Urinary bladder (tissue), 4 donors: ENCODE measurements around the gene DGUOK. TPM values are rescaled to one million over a fixed set of nuclear protein-coding genes. Genes with fewer than 3 reads are reported as not detected.

Experiments used
- DNase-seq: peaks from one replicate; pipeline ENCODE4 v3.0.0-alpha.2; 2015; ENCODE audit errors: extremely low spot score
- H3K27ac ChIP-seq: one replicate; pipeline ENCODE4 v1.5.1; 2013; ENCODE audit warnings: low read depth, mild to moderate bottlenecking, moderate library complexity
- H3K36me3 ChIP-seq: one replicate; pipeline ENCODE4 v1.6.1; 2013; ENCODE audit warnings: mild to moderate bottlenecking, moderate library complexity; ENCODE audit not compliant: insufficient read depth
- H3K4me1 ChIP-seq: one replicate; pipeline ENCODE4 v1.6.1; 2013; ENCODE audit warnings: mild to moderate bottlenecking, moderate library complexity; ENCODE audit not compliant: insufficient read depth
- H3K4me3 ChIP-seq: one replicate; pipeline ENCODE4 v1.5.1; 2013; ENCODE audit warnings: low read depth, low read length
- WGBS: extraction: QIAGEN DNeasy Blood & Tissue Kit; methylation state at CpG from one replicate; pipeline ENCODE4 v1.1.7; 2013; 5-methylcytosine and 5-hydroxymethylcytosine counted together
- polyA plus RNA-seq: library from polyadenylated mRNA; stranded (reverse); fragments of 200-250 nt; gene quantifications from one replicate; pipeline ENCODE4 v1.2.3, GENCODE V29; 2013
- total RNA-seq: library from RNA; depleted of rRNA; stranded (reverse); fragments of >200 nt; gene quantifications from one replicate; pipeline ENCODE4 v1.2.3, GENCODE V29; 2014
- donor health status: healthy with polysubstance abuse.
- donor health status: healthy.

The DGUOK gene
- total and polyA plus RNA-seq, 2 donors: 34.2 to 82.5 TPM

DNA sequence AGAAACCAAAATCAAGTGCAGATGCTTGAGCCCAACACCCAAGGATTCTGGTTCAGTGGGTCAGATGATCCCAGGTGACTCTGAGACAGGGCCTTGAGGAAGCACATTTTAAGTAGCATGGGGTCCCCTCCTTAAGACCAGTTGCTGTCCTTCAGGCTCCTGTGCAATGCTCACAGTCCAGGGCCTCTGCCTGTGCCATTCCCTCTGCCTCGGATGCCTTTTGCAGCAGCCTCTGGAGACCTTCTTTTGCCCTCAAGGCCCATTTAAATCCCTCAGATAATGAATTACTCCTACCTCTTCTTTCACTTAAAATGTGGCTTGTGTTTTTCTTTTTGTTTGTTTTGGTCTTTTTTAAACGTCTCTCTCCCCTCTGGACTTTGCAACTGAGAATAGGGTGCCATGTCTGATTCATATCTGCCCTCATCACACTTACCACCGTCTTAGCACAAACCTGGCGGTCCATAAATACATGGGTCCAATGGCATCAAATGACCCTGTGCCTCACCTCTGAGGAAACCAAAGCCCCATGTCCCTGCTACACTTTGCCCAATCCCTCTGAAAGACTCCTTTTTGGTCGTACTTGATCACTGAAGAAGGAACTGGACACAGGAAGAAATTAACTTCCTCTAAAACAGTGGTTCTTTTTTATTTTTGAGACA, 19.7 kb upstream of the DGUOK start:
- Histone ChIP-seq H3K4me1 (no peaks in the 10 kb centered on the region), H3K27ac (no peak overlapping the region), H3K4me3 (no peak overlapping the region), H3K36me3 (no peaks in the 10 kb centered on the region)
- DNase-seq: no peak
- WGBS: 49% methylated on average over 5 of the region's 5 CpGs

DNA sequence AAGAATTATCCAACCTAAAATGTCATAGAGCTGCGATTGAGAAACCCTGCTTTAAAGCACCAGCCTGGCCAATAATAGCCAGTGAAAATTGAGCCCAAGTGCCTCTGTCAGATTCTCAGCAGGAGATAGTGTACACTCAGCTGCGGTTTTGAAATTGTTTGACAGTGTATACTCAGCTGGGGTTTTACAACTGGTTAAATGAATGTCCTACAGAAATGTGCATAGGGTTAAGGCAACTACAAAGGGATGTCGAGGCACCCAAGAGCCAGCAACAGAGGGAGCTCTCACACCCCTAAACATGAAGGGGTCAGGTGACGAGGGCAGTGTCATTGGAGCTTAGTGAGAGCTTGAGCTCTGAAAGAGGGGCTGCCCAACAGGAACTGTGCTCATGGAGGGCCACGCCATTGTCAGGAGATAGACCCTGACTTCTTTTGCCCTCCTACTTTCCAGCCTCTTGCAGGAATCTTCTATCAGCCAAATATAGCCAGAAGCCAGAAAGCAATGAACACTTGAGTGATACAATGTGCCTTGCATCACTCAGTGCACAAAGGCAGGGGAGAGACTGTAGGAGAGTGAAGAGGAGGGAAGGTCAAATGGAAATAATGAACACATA, 18.7 kb upstream of the DGUOK start:
- no peak overlapping the region for H3K4me3 ChIP-seq
- H3K36me3 ChIP-seq: no peaks in the 10 kb centered on the region
- no peak overlapping the region for H3K27ac ChIP-seq
- DNase-seq: no peak
- H3K4me1 ChIP-seq: no peaks in the 10 kb centered on the region
- 45% methylated on average over 5 of the region's 5 CpGs for whole genome bisulfite sequencing

DNA sequence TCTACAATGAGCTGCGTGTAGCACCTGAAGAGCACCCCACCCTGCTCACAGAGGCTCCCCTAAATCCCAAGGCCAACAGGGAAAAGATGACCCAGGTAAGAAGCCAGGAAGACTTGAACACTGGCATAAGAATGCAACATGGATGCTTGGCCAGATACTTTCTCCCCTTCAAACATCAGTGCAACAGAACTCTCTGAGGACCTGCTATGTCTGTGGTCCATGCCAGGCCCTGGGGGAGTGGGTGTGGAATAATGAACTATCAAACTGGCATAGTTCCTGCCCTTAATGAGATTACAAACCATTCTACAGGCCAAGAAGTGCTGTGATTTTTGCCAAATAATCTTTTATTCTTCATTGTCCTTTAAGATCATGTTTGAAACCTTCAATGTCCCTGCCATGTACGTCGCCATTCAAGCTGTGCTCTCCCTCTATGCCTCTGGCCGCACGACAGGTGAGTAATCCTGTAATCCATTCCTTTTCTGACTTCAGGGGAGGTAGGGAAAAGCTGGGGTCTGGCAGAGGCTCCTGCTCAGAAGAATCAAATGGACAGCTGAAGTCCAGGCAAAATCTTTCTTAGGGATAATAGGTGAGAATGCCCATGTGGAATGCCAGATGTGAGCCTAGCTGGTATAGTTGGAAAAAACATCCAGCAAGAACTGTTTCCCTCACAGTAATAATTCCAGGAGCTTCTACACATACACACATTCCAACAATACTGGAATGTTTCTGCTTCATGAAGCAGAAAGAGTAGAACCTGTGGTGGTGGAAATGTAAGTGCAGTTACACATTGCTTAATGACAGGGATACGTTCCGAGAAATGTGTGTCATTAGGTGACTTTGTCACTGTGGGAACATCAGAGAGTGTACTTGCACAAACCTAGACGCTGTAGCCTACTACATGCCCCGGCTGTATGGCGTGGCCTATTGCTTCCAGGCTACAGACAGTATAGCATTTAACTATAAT, 17.7 kb upstream of the DGUOK start:
- DNase-seq: no peak
- Histone ChIP-seq H3K36me3 (no peaks in the 10 kb centered on the region), H3K27ac (no peak overlapping the region), H3K4me3 (no peak overlapping the region), H3K4me1 (no peaks in the 10 kb centered on the region)
- 66% methylated on average over 10 of the region's 10 CpGs for WGBS

DNA sequence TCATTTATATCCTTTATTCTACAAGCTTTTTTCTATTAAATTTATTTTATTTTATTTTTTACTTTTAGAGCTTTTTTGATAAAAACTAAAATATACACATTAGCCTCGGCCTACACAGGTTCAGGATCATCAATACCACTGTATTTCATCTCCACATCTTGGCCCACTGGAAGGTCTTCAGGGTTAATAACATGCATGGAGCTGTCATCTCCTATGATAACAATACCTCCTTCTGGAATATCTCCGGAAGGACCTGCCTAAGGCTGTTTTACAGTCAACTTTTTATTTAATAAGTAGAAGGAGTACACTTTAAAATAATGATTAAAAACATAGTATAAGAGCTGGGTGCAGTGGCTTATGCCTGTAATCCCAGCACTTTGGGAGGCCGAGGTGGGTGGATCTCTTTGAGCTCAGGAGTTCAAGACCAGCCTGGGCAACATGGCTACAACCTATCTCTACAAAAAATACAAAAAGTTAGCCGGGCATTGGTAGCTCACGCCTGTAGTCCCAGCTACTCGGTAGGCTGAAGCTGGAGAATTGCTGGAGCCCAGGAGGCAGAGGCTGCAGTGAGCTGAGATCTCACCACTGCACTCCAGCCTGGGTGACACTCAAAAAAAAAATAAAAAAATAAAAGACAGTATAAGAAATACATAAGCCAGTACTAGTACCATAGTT, 15.7 kb upstream of the DGUOK start:
- Histone ChIP-seq H3K4me1 (no peaks in the 10 kb centered on the region), H3K4me3 (no peak overlapping the region), H3K36me3 (no peaks in the 10 kb centered on the region), H3K27ac (no peak overlapping the region)
- 59% methylated on average over 6 of the region's 6 CpGs for WGBS
- no peak for DNase-seq

DNA sequence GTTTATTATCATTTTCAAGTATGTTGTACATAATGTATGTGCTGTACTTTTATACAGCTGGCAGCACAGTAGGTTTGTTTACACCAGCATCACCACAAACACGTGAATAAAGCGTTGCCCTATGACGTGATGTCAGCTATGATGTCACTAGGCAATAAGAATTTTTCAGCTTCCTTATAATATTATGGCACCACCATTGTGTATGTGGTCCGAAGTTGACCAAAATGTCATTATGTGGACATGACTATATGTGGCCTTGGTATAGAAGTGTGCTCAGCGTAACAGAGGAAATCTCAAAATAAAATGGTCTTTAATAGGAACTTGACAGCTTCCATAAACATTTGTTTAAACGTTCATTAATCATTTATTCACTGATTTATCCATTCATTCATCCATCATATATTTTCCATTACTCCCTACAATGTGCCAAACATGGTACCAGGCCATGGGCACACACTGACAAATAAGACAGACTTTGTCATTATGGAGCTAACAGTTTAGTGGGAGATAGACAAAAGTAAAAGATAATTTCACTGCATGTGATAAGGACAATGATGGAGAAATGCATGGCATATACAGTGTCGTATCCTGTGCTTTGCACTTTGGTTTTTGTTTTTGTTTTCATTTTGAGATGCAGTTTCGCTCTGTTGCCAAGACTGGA, 15.0 kb upstream of the DGUOK start:
- H3K27ac ChIP-seq: no peak overlapping the region
- H3K4me3 ChIP-seq: no peak overlapping the region
- no peaks in the 10 kb centered on the region for H3K4me1 ChIP-seq
- no peaks in the 10 kb centered on the region for H3K36me3 ChIP-seq
- no peak for DNase-seq
- WGBS: 63% methylated on average over 8 of the region's 8 CpGs

DNA sequence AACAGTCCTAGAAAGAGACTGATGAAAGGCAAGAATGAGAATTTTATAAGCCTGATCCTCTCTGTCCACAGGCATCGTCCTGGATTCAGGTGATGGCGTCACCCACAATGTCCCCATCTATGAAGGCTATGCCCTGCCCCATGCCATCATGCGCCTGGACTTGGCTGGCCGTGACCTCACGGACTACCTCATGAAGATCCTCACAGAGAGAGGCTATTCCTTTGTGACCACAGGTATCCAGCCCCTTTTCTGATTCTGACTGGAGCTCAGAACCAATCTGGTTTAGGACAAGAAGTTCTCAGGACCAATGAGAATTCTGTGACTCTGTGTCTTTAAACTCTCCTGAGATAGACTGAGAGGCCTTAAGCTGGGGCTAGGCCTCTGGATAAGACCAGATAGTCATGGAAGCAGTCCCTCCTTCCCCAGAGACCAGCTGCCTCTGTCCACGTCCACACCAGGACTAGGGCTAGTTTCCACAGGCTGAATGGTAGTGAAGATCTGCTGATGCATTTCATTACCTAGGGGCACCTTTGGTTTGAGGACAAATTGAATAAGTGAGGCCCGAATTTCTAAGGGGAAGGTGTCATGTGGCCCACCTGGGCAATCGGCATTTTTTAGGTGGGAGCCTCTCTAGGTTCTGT, 13.1 kb upstream of the DGUOK start:
- no peak overlapping the region for H3K4me3 ChIP-seq
- no peak overlapping the region for H3K27ac ChIP-seq
- 84% methylated on average over 8 of the region's 8 CpGs for WGBS
- DNase-seq: no peak
- H3K4me1 ChIP-seq: no peaks in the 10 kb centered on the region
- no peaks in the 10 kb centered on the region for H3K36me3 ChIP-seq

DNA sequence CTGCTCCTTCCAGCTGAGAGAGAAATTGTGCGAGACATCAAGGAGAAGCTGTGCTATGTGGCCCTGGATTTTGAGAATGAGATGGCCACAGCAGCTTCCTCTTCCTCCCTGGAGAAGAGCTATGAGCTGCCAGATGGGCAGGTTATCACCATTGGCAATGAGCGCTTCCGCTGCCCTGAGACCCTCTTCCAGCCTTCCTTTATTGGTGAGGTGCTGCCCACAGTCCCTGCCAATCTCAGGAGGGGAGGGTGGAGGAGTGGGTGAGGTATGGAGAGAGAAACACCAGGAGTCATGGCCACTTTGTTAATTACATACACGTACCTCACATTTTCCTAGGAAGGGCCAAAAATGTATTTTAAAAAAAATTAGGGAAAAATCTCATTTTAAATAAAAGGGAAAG, 12.0 kb upstream of the DGUOK start:
- no peak for DNase-seq

DNA sequence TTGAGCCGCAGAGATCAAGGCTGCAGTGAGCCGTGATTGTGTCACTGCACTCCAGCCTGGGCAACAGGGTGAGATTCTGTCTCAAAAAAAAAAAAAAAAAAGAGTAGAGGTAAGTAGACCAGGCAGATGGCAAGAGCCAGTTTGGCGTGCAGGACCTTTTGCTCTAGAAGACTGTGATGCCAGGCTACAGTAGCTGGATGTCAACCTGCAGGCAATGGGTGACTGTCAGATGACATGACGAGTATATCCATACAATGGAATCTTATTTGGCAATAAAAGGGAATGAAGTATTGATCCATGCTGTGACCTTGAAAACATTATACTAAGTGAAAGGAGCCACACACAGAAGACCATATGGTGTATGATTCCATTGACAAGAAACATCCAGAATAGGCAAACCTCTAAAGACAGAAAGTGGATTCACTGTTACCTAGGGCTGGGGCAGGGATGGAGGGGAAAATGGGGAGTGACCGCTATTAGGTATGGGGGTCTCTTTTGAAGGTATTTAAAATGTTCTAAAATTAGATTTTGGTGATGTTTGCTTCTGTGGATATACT, 11.2 kb upstream of the DGUOK start:
- H3K36me3 ChIP-seq: no peaks in the 10 kb centered on the region

More for the DNA sequence above, 12.0 kb upstream of the DGUOK start:
- H3K36me3 ChIP-seq: no peaks in the 10 kb centered on the region
- WGBS: 82% methylated on average over 4 of the region's 4 CpGs
- H3K4me1 ChIP-seq: no peaks in the 10 kb centered on the region
- no peak overlapping the region for H3K4me3 ChIP-seq
- H3K27ac ChIP-seq: no peak overlapping the region

DNA sequence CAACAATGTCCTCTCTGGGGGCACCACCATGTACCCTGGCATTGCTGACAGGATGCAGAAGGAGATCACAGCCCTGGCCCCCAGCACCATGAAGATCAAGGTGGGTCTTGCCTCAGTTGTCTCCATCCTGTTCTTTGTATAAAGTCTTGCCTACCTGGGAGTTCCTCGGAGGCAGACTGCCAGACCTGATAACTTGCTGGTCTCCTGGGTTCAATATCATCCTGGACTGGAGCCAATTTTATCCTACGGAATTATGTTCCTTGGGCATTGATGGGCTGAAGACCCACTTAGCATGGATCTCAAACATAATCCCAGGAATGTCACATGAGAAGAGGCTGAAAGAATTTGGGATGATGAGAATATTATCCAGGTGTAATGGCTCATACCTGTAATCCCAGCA, 10.0 kb upstream of the DGUOK start:
- no peak overlapping the region for H3K4me3 ChIP-seq
- DNase-seq: no peak
- no peak overlapping the region for H3K27ac ChIP-seq
- 58% methylated on average over 2 of the region's 2 CpGs for WGBS
- H3K4me1 ChIP-seq: no peaks in the 10 kb centered on the region
- no peaks in the 10 kb centered on the region for H3K36me3 ChIP-seq

More for the DNA sequence above, 11.2 kb upstream of the DGUOK start:
- Histone ChIP-seq H3K4me1 (no peaks in the 10 kb centered on the region), H3K27ac (no peak overlapping the region), H3K4me3 (no peak overlapping the region)
- WGBS: 85% methylated on average over 5 of the region's 5 CpGs
- no peak for DNase-seq

DNA sequence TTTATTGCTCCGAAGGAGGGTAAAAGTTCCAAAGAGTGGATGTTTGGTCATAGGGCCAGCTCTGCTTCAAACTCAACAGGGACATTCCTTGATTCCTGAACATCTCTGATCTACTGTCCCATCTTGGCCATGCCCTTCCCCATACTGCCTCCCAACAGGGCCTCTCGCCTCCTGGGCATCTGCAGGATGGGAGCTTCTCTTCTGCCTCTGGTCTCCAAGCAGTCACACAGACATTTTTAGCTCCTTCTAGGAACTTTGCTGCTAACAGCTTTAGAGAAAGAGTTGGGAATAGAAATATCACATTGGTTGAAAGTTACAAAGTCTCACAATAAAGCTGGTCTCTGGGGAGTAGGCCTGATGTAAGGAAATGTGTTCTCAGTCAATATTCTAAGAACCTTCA, 9.4 kb upstream of the DGUOK start:
- DNase-seq: no peak
- WGBS: 88% methylated on average over 2 of the region's 2 CpGs
- no peak overlapping the region for H3K4me3 ChIP-seq
- no peaks in the 10 kb centered on the region for H3K36me3 ChIP-seq
- no peaks in the 10 kb centered on the region for H3K4me1 ChIP-seq
- H3K27ac ChIP-seq: no peak overlapping the region

DNA sequence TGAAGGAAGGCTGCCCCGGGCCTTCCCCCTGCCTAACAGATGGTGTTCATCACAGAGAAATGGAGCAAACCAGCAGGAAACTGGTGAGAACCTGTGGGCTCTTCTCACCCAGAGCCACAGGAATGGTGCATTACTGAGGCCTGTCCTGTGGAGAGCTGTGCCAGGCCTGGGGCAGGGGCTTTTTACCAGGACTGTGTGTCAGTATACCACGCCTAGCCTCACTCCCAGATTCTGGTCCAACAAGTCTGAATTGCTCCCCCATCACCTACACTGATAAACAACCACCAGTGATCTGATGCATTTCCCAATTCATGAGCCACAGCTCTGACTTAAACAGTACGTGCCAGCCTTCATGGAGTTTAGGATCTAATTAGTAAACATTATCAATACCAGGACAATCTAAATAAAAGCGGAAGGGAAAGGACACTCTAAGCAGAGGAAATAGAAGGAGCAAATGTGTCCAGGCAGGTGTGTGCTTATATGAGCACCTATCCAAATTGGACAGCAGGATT, 8.9 kb upstream of the DGUOK start:
- Histone ChIP-seq H3K36me3 (no peaks in the 10 kb centered on the region), H3K4me1 (no peaks in the 10 kb centered on the region), H3K27ac (no peak overlapping the region), H3K4me3 (no peak overlapping the region)
- 69% methylated on average over 4 of the region's 4 CpGs for WGBS
- DNase-seq: no peak

DNA sequence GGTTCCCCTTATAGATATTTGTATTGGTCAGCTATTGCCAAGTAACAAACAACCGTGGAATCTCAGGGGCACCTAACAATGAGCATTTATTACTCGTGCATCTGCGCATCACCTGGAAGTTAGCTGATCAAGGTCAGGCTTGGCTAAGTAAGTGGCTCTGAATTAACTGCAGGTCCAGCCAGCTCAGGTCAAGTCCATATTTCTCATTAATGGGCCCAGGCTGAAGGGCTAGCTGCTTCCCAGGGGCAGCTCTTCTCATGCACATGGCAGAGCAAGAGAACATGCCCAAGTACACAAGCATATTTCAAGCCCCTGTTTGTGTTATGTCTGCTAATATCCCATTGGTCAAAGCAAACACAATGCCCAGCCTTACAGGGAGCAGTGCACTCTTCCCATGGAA, 7.8 kb upstream of the DGUOK start:
- WGBS: 80% methylated on average over 3 of the region's 3 CpGs
- Histone ChIP-seq H3K27ac (no peak overlapping the region), H3K4me1 (no peaks in the 10 kb centered on the region), H3K36me3 (no peaks in the 10 kb centered on the region), H3K4me3 (no peak overlapping the region)
- no peak for DNase-seq
